Prostate gland (tissue), 2 donors: ENCODE data around the gene STUM. TPM values are rescaled to one million over a fixed set of nuclear protein-coding genes. Genes with fewer than 3 reads are reported as not detected.

Source experiments
- DNase-seq: peaks from one replicate; pipeline ENCODE4 v3.0.0-alpha.2; 2019; ENCODE audit warnings: low spot score
- H3K27ac ChIP-seq, 2 donors: fragments of 200-600 bp; sonication (generic); 2 replicates each; pipeline ENCODE4 v1.5.1; 2017 to 2019
- H3K27me3 ChIP-seq: fragments of 200-600 bp; sonication (generic); replicated peaks from 2 replicates; pipeline ENCODE4 v1.5.1; 2019; ENCODE audit not compliant: insufficient read depth
- H3K36me3 ChIP-seq, 2 donors: fragments of 200-600 bp; sonication (generic); 1 replicate in 1 of 2; 2 replicates in 1 of 2; pipeline versions ENCODE4 v1.5.1 to v1.8.1; 2017 to 2019
- H3K4me1 ChIP-seq: fragments of 200-600 bp; sonication (generic); replicated peaks from 2 replicates; pipeline ENCODE4 v1.5.1; 2019
- H3K4me3 ChIP-seq, 2 donors: fragments of 200-600 bp; sonication (generic); 2 replicates each; pipeline ENCODE4 v1.5.1; 2017 to 2019
- H3K9me3 ChIP-seq: fragments of 200-600 bp; sonication (generic); 2 replicates; pipeline ENCODE4 v1.5.1; 2017
- CTCF ChIP-seq, 4 experiments: fragments of 200-600 bp in 2 of 4; fragments of 450-650 bp in 2 of 4; sonication (generic) in 2 of 4; IDR thresholded peaks; 1 replicate in 3 of 4; 2 replicates in 1 of 4; pipeline ENCODE4 v1.5.1; 2016 to 2019; ENCODE audit warnings: antibody characterized with exemption in 4 of 4, mild to moderate bottlenecking in 2 of 4, moderate library complexity in 2 of 4
- POLR2A ChIP-seq: fragments of 450-650 bp; IDR thresholded peaks from one replicate; pipeline ENCODE4 v1.6.1; 2016; ENCODE audit warnings: antibody characterized with exemption, mild to moderate bottlenecking
- POLR2AphosphoS5 ChIP-seq: sonication (generic); formaldehyde crosslinking; IDR thresholded peaks from one replicate; pipeline ENCODE4 v1.6.1; 2017; ENCODE audit warnings: antibody characterized with exemption
- WGBS: methylation state at CpG from one replicate; pipeline ENCODE4 v1.1.5; 2018; 5-methylcytosine and 5-hydroxymethylcytosine counted together
- intact Hi-C: fragments of 100-400 bp; cut with DNase I; formaldehyde crosslinking; loops from one replicate; pipeline ENCODE4 v1.14.2; 2022
- total RNA-seq, 2 donors: library from RNA; depleted of rRNA; stranded (reverse); fragments of >200 nt; gene quantifications; one replicate each; pipeline ENCODE4 v1.1.0, GENCODE V29; 2016

Gene STUM
- total RNA-seq, 2 donors from 2014 or later: 1.9 to 4.3 TPM

GRCh38 chr1:226555092-226555491, 6.5 kb downstream of the STUM start:
- H3K4me1 ChIP-seq: no peaks in the 10 kb centered on the region
- no peaks in the 10 kb centered on the region for H3K9me3 ChIP-seq
- H3K36me3 ChIP-seq: no peaks in the 10 kb centered on the region
- no peak for DNase-seq
- 94% methylated on average over 4 of the region's 4 CpGs for WGBS
- H3K27ac ChIP-seq: no peak overlapping the region
- no peak overlapping the region for H3K4me3 ChIP-seq
- TF ChIP-seq CTCF (IDR thresholded peaks at IDR 0.05): no peak
- no peak for TF ChIP-seq POLR2AphosphoS5
- no peak for TF ChIP-seq POLR2A
- intact Hi-C loops: no loop called here
- H3K27me3 ChIP-seq: no peaks in the 10 kb centered on the region

GRCh38 chr1:226557424-226557823, 8.9 kb downstream of the STUM start:
- TF ChIP-seq CTCF (IDR thresholded peaks at IDR 0.05): no peak
- no peak for TF ChIP-seq POLR2A
- no peak for TF ChIP-seq POLR2AphosphoS5
- no peaks in the 10 kb centered on the region for H3K36me3 ChIP-seq
- H3K27me3 ChIP-seq: no peaks in the 10 kb centered on the region
- intact Hi-C loops: no loop called here
- no peak for DNase-seq
- H3K27ac ChIP-seq: no peak overlapping the region
- no peaks in the 10 kb centered on the region for H3K4me1 ChIP-seq
- no peak overlapping the region for H3K4me3 ChIP-seq
- WGBS: 86% methylated on average over 2 of the region's 2 CpGs
- H3K9me3 ChIP-seq: no peaks in the 10 kb centered on the region

GRCh38 chr1:226558036-226558650, 9.6 kb downstream of the STUM start:
- H3K9me3 ChIP-seq: no peaks in the 10 kb centered on the region
- H3K4me1 ChIP-seq: no peaks in the 10 kb centered on the region
- intact Hi-C loops: no loop called here
- 71% methylated on average over 6 of the region's 6 CpGs for WGBS
- no peak overlapping the region for H3K4me3 ChIP-seq
- H3K27ac ChIP-seq: no peak overlapping the region
- TF ChIP-seq POLR2A (no peak), CTCF (IDR thresholded peaks at IDR 0.05) (no peak), POLR2AphosphoS5 (no peak)
- DNase-seq: no peak
- H3K27me3 ChIP-seq: no peaks in the 10 kb centered on the region
- H3K36me3 ChIP-seq: no peaks in the 10 kb centered on the region

GRCh38 chr1:226560243-226560642, 11.7 kb downstream of the STUM start:
- H3K9me3 ChIP-seq: no peaks in the 10 kb centered on the region
- 89% methylated on average over 7 of the region's 7 CpGs for WGBS

More at GRCh38 chr1:226560243-226560642, 11.7 kb downstream of the STUM start:
- Histone ChIP-seq H3K4me3 (no peak overlapping the region), H3K36me3 (no peaks in the 10 kb centered on the region), H3K27ac (no peak overlapping the region), H3K4me1 (no peaks in the 10 kb centered on the region), H3K27me3 (no peaks in the 10 kb centered on the region)
- DNase-seq: no peak
- TF ChIP-seq CTCF (IDR thresholded peaks at IDR 0.05) (no peak), POLR2AphosphoS5 (no peak), POLR2A (no peak)
- intact Hi-C loops: no loop called here
